Measurements from ENCODE around the gene AEBP1. TPM values are rescaled to one million over a fixed set of nuclear protein-coding genes. Genes with fewer than 3 reads are reported as not detected.

The AEBP1 gene
- 32.4 TPM for total RNA-seq

- H3K27me3 ChIP-seq (ENCODE audit: control insufficient read depth in 3 of 3, insufficient read depth in 3 of 3, low read length in 3 of 3): peaks cover 10 to 16% (median 14%) of the 10 kb centered on the region in 3 donors
- H3K27ac ChIP-seq (ENCODE audit: low read depth, low read length): peak within 1 kb of the TSS; percentile 77
- no peaks in the 10 kb centered on the region for H3K9me3 ChIP-seq (ENCODE audit: control insufficient read depth in 3 of 3, low read length in 3 of 3)
- H3K9ac ChIP-seq (ENCODE audit: low read depth in 1 of 3, low read length in 3 of 3): peak within 1 kb of the TSS in 2 of 3 donors; percentile 74
- H3K4me1 ChIP-seq (ENCODE audit: control insufficient read depth in 3 of 3, insufficient read depth in 3 of 3, low read length in 3 of 3): peaks cover 17 to 33% (median 32%) of the 10 kb centered on the region in 3 donors
- H3K36me3 ChIP-seq (ENCODE audit: control insufficient read depth in 3 of 3, insufficient read depth in 3 of 3, low read length in 3 of 3): no peaks in the 10 kb centered on the region
- H3K4me3 ChIP-seq (ENCODE audit: low read length in 3 of 3): peak within 1 kb of the TSS; percentile 65 to 73 (median 66)
Observed at GRCh38 chr7:44103923-44104859, at the start of gene AEBP1. AEBP1 (plus strand) TSS chr7:44104345; CDS start chr7:44104666, 321 bp downstream.

GRCh38 chr7:44056681-44057080 lies 47.5 kb upstream of the AEBP1 start:
- Histone ChIP-seq H3K36me3 (ENCODE audit: control insufficient read depth in 3 of 3, insufficient read depth in 3 of 3, low read length in 3 of 3) (peaks cover 60 to 74% (median 73%) of the 10 kb centered on the region in 3 donors), H3K27me3 (ENCODE audit: control insufficient read depth in 3 of 3, insufficient read depth in 3 of 3, low read length in 3 of 3) (no peaks in the 10 kb centered on the region), H3K27ac (ENCODE audit: low read depth, low read length) (peak overlapping the region; percentile 21), H3K9me3 (ENCODE audit: control insufficient read depth in 3 of 3, low read length in 3 of 3) (no peaks in the 10 kb centered on the region), H3K9ac (ENCODE audit: low read depth in 1 of 3, low read length in 3 of 3) (peak overlapping the region in 1 of 3 donors; percentile 45), H3K4me1 (ENCODE audit: control insufficient read depth in 3 of 3, insufficient read depth in 3 of 3, low read length in 3 of 3) (peaks cover 19 to 53% (median 50%) of the 10 kb centered on the region in 3 donors), H3K4me3 (ENCODE audit: low read length in 3 of 3) (no peak overlapping the region)

- H3K9ac ChIP-seq (ENCODE audit: low read depth in 1 of 3, low read length in 3 of 3): peak overlapping the region in 1 of 3 donors; percentile 45
- H3K4me3 ChIP-seq (ENCODE audit: low read length in 3 of 3): no peak overlapping the region
- peaks cover 62 to 75% (median 74%) of the 10 kb centered on the region in 3 donors for H3K36me3 ChIP-seq (ENCODE audit: control insufficient read depth in 3 of 3, insufficient read depth in 3 of 3, low read length in 3 of 3)
- H3K27me3 ChIP-seq (ENCODE audit: control insufficient read depth in 3 of 3, insufficient read depth in 3 of 3, low read length in 3 of 3): no peaks in the 10 kb centered on the region
- H3K27ac ChIP-seq (ENCODE audit: low read depth, low read length): peak overlapping the region; percentile 21
- peaks cover 26 to 57% (median 56%) of the 10 kb centered on the region in 3 donors for H3K4me1 ChIP-seq (ENCODE audit: control insufficient read depth in 3 of 3, insufficient read depth in 3 of 3, low read length in 3 of 3)
- no peaks in the 10 kb centered on the region for H3K9me3 ChIP-seq (ENCODE audit: control insufficient read depth in 3 of 3, low read length in 3 of 3)
Observed at GRCh38 chr7:44057181-44057848, 46.8 kb upstream of the AEBP1 start.

- H3K27me3 ChIP-seq (ENCODE audit: control insufficient read depth in 3 of 3, insufficient read depth in 3 of 3, low read length in 3 of 3): no peaks in the 10 kb centered on the region
- peaks cover 31 to 64% (median 64%) of the 10 kb centered on the region in 3 donors for H3K4me1 ChIP-seq (ENCODE audit: control insufficient read depth in 3 of 3, insufficient read depth in 3 of 3, low read length in 3 of 3)
- H3K9me3 ChIP-seq (ENCODE audit: control insufficient read depth in 3 of 3, low read length in 3 of 3): no peaks in the 10 kb centered on the region
- H3K36me3 ChIP-seq (ENCODE audit: control insufficient read depth in 3 of 3, insufficient read depth in 3 of 3, low read length in 3 of 3): peaks cover 61 to 72% (median 70%) of the 10 kb centered on the region in 3 donors
- H3K4me3 ChIP-seq (ENCODE audit: low read length in 3 of 3): no peak overlapping the region
- peak overlapping the region; percentile 21 for H3K27ac ChIP-seq (ENCODE audit: low read depth, low read length)
- H3K9ac ChIP-seq (ENCODE audit: low read depth in 1 of 3, low read length in 3 of 3): peak overlapping the region in 1 of 3 donors; percentile 45
Observed at GRCh38 chr7:44057849-44058758, 46.0 kb upstream of the AEBP1 start.

- Histone ChIP-seq H3K27me3 (ENCODE audit: control insufficient read depth in 3 of 3, insufficient read depth in 3 of 3, low read length in 3 of 3) (no peaks in the 10 kb centered on the region), H3K4me3 (ENCODE audit: low read length in 3 of 3) (no peak overlapping the region), H3K36me3 (ENCODE audit: control insufficient read depth in 3 of 3, insufficient read depth in 3 of 3, low read length in 3 of 3) (peaks cover 60 to 69% (median 68%) of the 10 kb centered on the region in 3 donors), H3K4me1 (ENCODE audit: control insufficient read depth in 3 of 3, insufficient read depth in 3 of 3, low read length in 3 of 3) (peaks cover 31 to 69% (median 67%) of the 10 kb centered on the region in 3 donors), H3K9me3 (ENCODE audit: control insufficient read depth in 3 of 3, low read length in 3 of 3) (no peaks in the 10 kb centered on the region), H3K9ac (ENCODE audit: low read depth in 1 of 3, low read length in 3 of 3) (no peak overlapping the region), H3K27ac (ENCODE audit: low read depth, low read length) (no peak overlapping the region)
Observed at GRCh38 chr7:44058759-44059218, 45.4 kb upstream of the AEBP1 start.

GRCh38 chr7:44059219-44060090 lies 44.7 kb upstream of the AEBP1 start:
- H3K4me1 ChIP-seq (ENCODE audit: control insufficient read depth in 3 of 3, insufficient read depth in 3 of 3, low read length in 3 of 3): peaks cover 36 to 75% (median 72%) of the 10 kb centered on the region in 3 donors
- H3K4me3 ChIP-seq (ENCODE audit: low read length in 3 of 3): peak overlapping the region in 1 of 3 donors; percentile 13
- no peak overlapping the region for H3K27ac ChIP-seq (ENCODE audit: low read depth, low read length)
- H3K27me3 ChIP-seq (ENCODE audit: control insufficient read depth in 3 of 3, insufficient read depth in 3 of 3, low read length in 3 of 3): no peaks in the 10 kb centered on the region
- H3K9ac ChIP-seq (ENCODE audit: low read depth in 1 of 3, low read length in 3 of 3): peak overlapping the region in 1 of 3 donors; percentile 33
- H3K36me3 ChIP-seq (ENCODE audit: control insufficient read depth in 3 of 3, insufficient read depth in 3 of 3, low read length in 3 of 3): peaks cover 65 to 68% (median 66%) of the 10 kb centered on the region in 3 donors
- no peaks in the 10 kb centered on the region for H3K9me3 ChIP-seq (ENCODE audit: control insufficient read depth in 3 of 3, low read length in 3 of 3)

- peak overlapping the region in 1 of 3 donors; percentile 13 for H3K4me3 ChIP-seq (ENCODE audit: low read length in 3 of 3)
- peaks cover 62 to 66% (median 64%) of the 10 kb centered on the region in 3 donors for H3K36me3 ChIP-seq (ENCODE audit: control insufficient read depth in 3 of 3, insufficient read depth in 3 of 3, low read length in 3 of 3)
- H3K4me1 ChIP-seq (ENCODE audit: control insufficient read depth in 3 of 3, insufficient read depth in 3 of 3, low read length in 3 of 3): peaks cover 37 to 81% (median 75%) of the 10 kb centered on the region in 3 donors
- H3K27me3 ChIP-seq (ENCODE audit: control insufficient read depth in 3 of 3, insufficient read depth in 3 of 3, low read length in 3 of 3): no peaks in the 10 kb centered on the region
- H3K27ac ChIP-seq (ENCODE audit: low read depth, low read length): no peak overlapping the region
- peak overlapping the region in 1 of 3 donors; percentile 33 for H3K9ac ChIP-seq (ENCODE audit: low read depth in 1 of 3, low read length in 3 of 3)
- no peaks in the 10 kb centered on the region for H3K9me3 ChIP-seq (ENCODE audit: control insufficient read depth in 3 of 3, low read length in 3 of 3)
Observed at GRCh38 chr7:44060091-44060947, 43.8 kb upstream of the AEBP1 start.

Measured in skeletal muscle tissue (tissue), 4 donors.